Inflammatory macrophage treated with lipopolysaccharide for 1 hour (primary cell): Measurements from ENCODE around the gene ARHGEF25.
A peak's percentile ranks its signal among the peaks of the same experiment; 100 is the strongest.
"Not testable (repeated sequence)": the region's sequence is repeated elsewhere in the genome, so short reads cannot be mapped to it uniquely, and the experiment has no call there.

Experiments
- DNase-seq, 2 donors: peaks; one replicate each; pipeline ENCODE4 v3.0.0-alpha.2; 2020 to 2022

ARHGEF25 gene

GRCh38 chr12:57611108-57611826, at the start of gene ARHGEF25:
Gene ARHGEF25, plus strand, starts transcription at chr12:57611435. Its CDS starts 460 bp downstream, at chr12:57611895.
- DNase-seq: no peak

- no peak for DNase-seq
Observed at GRCh38 chr12:57563358-57563757, 47.9 kb upstream of the ARHGEF25 start.

- no peak for DNase-seq
Observed at GRCh38 chr12:57564178-57564740, 47.0 kb upstream of the ARHGEF25 start.

GRCh38 chr12:57568838-57569237, 42.4 kb upstream of the ARHGEF25 start:
- DNase-seq: no peak

GRCh38 chr12:57569858-57570257, 41.4 kb upstream of the ARHGEF25 start:
- DNase-seq: no peak

- not testable (repeated sequence) for DNase-seq
Observed at GRCh38 chr12:57570438-57570837, 40.8 kb upstream of the ARHGEF25 start.

- no peak for DNase-seq
Observed at GRCh38 chr12:57571926-57572762, 39.1 kb upstream of the ARHGEF25 start.

- DNase-seq: no peak
Observed at GRCh38 chr12:57574795-57575194, 36.4 kb upstream of the ARHGEF25 start.

GRCh38 chr12:57575771-57576612, 35.2 kb upstream of the ARHGEF25 start:
- DNase-seq: no peak

- DNase-seq: no peak
Observed at GRCh38 chr12:57576613-57577160, 34.5 kb upstream of the ARHGEF25 start.

- no peak for DNase-seq
Observed at GRCh38 chr12:57577981-57578758, 33.1 kb upstream of the ARHGEF25 start.

- DNase-seq: no peak
Observed at GRCh38 chr12:57579011-57579410, 32.2 kb upstream of the ARHGEF25 start.

- DNase-seq: no peak
Observed at GRCh38 chr12:57579677-57580465, 31.4 kb upstream of the ARHGEF25 start.

- no peak for DNase-seq
Observed at GRCh38 chr12:57580466-57580795, 30.8 kb upstream of the ARHGEF25 start.

GRCh38 chr12:57581802-57582201, 29.4 kb upstream of the ARHGEF25 start:
- no peak for DNase-seq

- DNase-seq: no peak
Observed at GRCh38 chr12:57582440-57582839, 28.8 kb upstream of the ARHGEF25 start.

GRCh38 chr12:57583008-57583831, 28.0 kb upstream of the ARHGEF25 start:
- DNase-seq: peak; percentile 41 to 84

- DNase-seq: no peak
Observed at GRCh38 chr12:57584050-57584449, 27.2 kb upstream of the ARHGEF25 start.

- DNase-seq: peak; percentile 59 to 64
Observed at GRCh38 chr12:57584690-57585089, 26.5 kb upstream of the ARHGEF25 start.

- DNase-seq: no peak
Observed at GRCh38 chr12:57585156-57585555, 26.1 kb upstream of the ARHGEF25 start.
